ENCODE data around the gene UFD1. TPM values are rescaled to one million over a fixed set of nuclear protein-coding genes. Genes with fewer than 3 reads are reported as not detected.
"Not testable (repeated sequence)": the region's sequence is repeated elsewhere in the genome, so short reads cannot be mapped to it uniquely, and the experiment has no call there.

Gene UFD1
- total and polyA plus RNA-seq, 2 donors (not counting 1 experiment from before 2014, with no cell fraction given) = 41.3 to 86.2 TPM

DNA sequence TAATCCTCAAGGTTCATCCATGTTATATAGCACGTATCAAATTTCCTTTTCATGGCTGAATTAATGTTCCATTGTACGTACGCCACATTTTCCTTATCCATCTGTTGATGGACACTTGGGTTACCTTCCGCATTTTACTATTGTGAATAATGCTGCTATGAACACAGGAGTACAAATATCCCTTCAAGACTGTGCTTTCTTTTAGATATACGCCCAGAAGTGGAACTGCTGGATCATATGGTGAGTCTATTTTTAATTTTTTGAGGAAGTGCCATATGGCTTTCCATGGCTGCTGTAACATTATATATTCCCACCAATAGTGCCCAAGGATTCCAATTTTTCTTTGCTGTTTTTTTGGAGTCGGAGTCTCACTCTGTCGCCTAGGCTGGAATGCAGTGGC is 40.7 kb downstream of the UFD1 start:
- H3K27ac ChIP-seq (ENCODE audit: insufficient read depth, low read length) = no peak overlapping the region
- no peak for DNase-seq (ENCODE audit: low read depth in 2 of 2)
- H3K9me3 ChIP-seq (ENCODE audit: control insufficient read depth, insufficient read depth, low read depth, low read length) = no peaks in the 10 kb centered on the region
- H3K79me2 ChIP-seq (ENCODE audit: control insufficient read depth, insufficient read depth, low read length) = peaks cover 7% of the 10 kb centered on the region
- H3K36me3 ChIP-seq (ENCODE audit: control insufficient read depth, insufficient read depth, low read length) = peaks cover 15% of the 10 kb centered on the region
- TF ChIP-seq EZH2 (IDR thresholded peaks at IDR 0.05; ENCODE audit: low read length, missing control alignments) = no peak
- TF ChIP-seq, protein P1, sequence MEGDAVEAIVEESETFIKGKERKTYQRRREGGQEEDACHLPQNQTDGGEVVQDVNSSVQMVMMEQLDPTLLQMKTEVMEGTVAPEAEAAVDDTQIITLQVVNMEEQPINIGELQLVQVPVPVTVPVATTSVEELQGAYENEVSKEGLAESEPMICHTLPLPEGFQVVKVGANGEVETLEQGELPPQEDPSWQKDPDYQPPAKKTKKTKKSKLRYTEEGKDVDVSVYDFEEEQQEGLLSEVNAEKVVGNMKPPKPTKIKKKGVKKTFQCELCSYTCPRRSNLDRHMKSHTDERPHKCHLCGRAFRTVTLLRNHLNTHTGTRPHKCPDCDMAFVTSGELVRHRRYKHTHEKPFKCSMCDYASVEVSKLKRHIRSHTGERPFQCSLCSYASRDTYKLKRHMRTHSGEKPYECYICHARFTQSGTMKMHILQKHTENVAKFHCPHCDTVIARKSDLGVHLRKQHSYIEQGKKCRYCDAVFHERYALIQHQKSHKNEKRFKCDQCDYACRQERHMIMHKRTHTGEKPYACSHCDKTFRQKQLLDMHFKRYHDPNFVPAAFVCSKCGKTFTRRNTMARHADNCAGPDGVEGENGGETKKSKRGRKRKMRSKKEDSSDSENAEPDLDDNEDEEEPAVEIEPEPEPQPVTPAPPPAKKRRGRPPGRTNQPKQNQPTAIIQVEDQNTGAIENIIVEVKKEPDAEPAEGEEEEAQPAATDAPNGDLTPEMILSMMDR (conservative IDR thresholded peaks at IDR 0.05 in 1 of 2, IDR thresholded peaks at IDR 0.05 in 1 of 2; ENCODE audit: low read depth in 1 of 2, low read length in 2 of 2) = no peak
- no peaks in the 10 kb centered on the region for H3K27me3 ChIP-seq (ENCODE audit: control insufficient read depth, insufficient read depth, low read length)
- no peak overlapping the region for H3K4me3 ChIP-seq (replicated peaks in 1 of 4; ENCODE audit: control extremely low read depth in 1 of 4, insufficient read depth in 1 of 4, low read depth in 3 of 4, low read length in 4 of 4)
- no peak overlapping the region for H3K4me2 ChIP-seq (ENCODE audit: extremely low read depth, insufficient read depth, low read length)
- no peaks in the 10 kb centered on the region for H3K4me1 ChIP-seq (ENCODE audit: control insufficient read depth, extremely low read depth, insufficient read depth, low read length)
- no peaks in the 10 kb centered on the region for H4K20me1 ChIP-seq (ENCODE audit: control insufficient read depth, extremely low read depth, insufficient read depth, low read length)
- no peak overlapping the region for H3K9ac ChIP-seq (ENCODE audit: insufficient read depth, low read length)
- H2AFZ ChIP-seq (ENCODE audit: low read length) = no peak overlapping the region

DNA sequence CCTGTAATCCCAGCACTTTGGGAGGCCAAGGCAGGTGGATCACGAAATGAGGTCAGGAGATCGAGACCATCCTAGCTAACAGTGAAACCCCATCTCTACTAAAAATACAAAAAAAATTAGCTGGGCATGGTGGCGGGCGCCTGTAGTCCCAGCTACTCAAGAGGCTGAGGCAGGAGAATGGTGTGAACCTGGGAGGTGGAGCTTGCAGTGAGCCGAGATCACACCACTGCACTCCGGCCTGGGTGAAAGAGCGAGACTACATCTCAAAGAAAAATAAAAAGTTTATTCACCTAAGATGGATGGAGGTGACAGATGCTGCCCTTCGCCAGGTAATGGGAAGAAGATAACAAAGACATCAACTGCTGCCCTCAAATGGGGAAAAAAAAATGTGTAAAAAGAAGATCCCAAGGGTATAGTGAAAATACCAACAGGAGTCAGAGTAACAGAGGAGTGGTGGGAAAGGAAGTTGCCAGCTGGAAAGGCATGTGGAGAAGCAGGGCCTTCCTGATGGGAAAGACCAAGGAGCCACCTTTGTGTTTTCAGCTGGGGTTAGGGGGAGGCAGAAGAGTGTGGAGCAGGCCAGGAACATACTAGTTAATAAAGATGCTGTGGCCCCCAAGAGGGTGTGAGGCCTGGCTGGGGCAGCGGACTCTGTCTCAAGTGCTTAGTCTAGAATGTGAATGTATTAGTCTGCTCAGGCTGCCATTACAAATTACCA is 42.4 kb downstream of the UFD1 start:
- not testable (repeated sequence) for H3K4me1 ChIP-seq (ENCODE audit: control insufficient read depth, extremely low read depth, insufficient read depth, low read length); H3K27me3 ChIP-seq (ENCODE audit: control insufficient read depth, insufficient read depth, low read length); H3K4me2 ChIP-seq (ENCODE audit: extremely low read depth, insufficient read depth, low read length); H4K20me1 ChIP-seq (ENCODE audit: control insufficient read depth, extremely low read depth, insufficient read depth, low read length); H3K4me3 ChIP-seq (replicated peaks in 1 of 4; ENCODE audit: control extremely low read depth in 1 of 4, insufficient read depth in 1 of 4, low read depth in 3 of 4, low read length in 4 of 4); H3K27ac ChIP-seq (ENCODE audit: insufficient read depth, low read length); H3K9ac ChIP-seq (ENCODE audit: insufficient read depth, low read length); H2AFZ ChIP-seq (ENCODE audit: low read length); H3K9me3 ChIP-seq (ENCODE audit: control insufficient read depth, insufficient read depth, low read depth, low read length); DNase-seq (ENCODE audit: low read depth in 2 of 2); H3K79me2 ChIP-seq (ENCODE audit: control insufficient read depth, insufficient read depth, low read length)
- peaks cover 12% of the 10 kb centered on the region for H3K36me3 ChIP-seq (ENCODE audit: control insufficient read depth, insufficient read depth, low read length)

DNA sequence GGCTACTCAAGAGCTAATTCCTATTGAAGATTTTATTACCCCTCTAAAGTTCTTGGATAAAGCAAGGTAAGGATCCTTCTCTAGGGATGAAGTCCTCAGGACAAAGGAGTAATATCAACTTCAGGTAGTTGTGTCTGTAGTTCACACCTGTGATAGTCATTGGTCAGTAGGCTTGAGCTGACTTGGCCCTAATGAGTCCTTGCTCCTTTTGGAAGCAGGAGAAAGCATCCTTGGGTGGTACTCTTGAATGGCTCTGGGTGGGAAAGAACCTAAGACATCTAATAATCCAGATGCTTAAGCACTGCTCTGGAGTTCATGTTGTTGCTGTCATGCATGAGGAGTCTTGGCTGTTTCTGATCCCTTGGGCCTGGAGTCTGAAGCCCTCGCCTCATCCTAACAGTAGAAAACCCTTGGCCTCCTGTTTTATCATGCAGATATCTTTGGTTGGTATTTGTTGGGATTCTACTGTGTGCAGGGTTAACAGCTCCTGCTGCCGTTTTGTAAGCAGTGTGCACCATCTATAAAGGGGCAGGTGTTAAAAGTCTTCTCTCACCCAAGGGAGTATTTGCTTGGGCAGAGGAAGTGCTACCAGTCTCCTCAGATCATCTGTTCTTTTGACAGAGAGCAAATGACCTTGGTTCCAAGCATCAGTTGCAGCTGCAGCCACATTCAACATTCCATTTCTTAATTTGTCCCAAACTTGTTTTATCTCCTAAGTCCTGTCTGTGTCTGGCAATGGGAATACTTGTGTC is 44.0 kb downstream of the UFD1 start:
- no peak for TF ChIP-seq EZH2 (IDR thresholded peaks at IDR 0.05; ENCODE audit: low read length, missing control alignments)
- TF ChIP-seq, protein P1 (conservative IDR thresholded peaks at IDR 0.05 in 1 of 2, IDR thresholded peaks at IDR 0.05 in 1 of 2; ENCODE audit: low read depth in 1 of 2, low read length in 2 of 2) = no peak
- Histone ChIP-seq H4K20me1 (ENCODE audit: control insufficient read depth, extremely low read depth, insufficient read depth, low read length) (no peaks in the 10 kb centered on the region), H2AFZ (ENCODE audit: low read length) (no peak overlapping the region), H3K4me2 (ENCODE audit: extremely low read depth, insufficient read depth, low read length) (no peak overlapping the region), H3K9me3 (ENCODE audit: control insufficient read depth, insufficient read depth, low read depth, low read length) (no peaks in the 10 kb centered on the region), H3K4me1 (ENCODE audit: control insufficient read depth, extremely low read depth, insufficient read depth, low read length) (peaks cover 4% of the 10 kb centered on the region), H3K36me3 (ENCODE audit: control insufficient read depth, insufficient read depth, low read length) (peaks cover 9% of the 10 kb centered on the region), H3K27ac (ENCODE audit: insufficient read depth, low read length) (no peak overlapping the region), H3K4me3 (replicated peaks in 1 of 4; ENCODE audit: control extremely low read depth in 1 of 4, insufficient read depth in 1 of 4, low read depth in 3 of 4, low read length in 4 of 4) (no peak overlapping the region), H3K79me2 (ENCODE audit: control insufficient read depth, insufficient read depth, low read length) (peaks cover 13% of the 10 kb centered on the region), H3K27me3 (ENCODE audit: control insufficient read depth, insufficient read depth, low read length) (no peaks in the 10 kb centered on the region), H3K9ac (ENCODE audit: insufficient read depth, low read length) (no peak overlapping the region)
- no peak for DNase-seq (ENCODE audit: low read depth in 2 of 2)

All from fibroblast of lung (primary cell).